Mammary epithelial cell (primary cell): Measurements from ENCODE around the gene COMMD1.

Experiments used
- CTCF ChIP-seq, 2 donors: IDR thresholded peaks in 1 of 2; conservative IDR thresholded peaks in 1 of 2; 2 replicates each; pipeline ENCODE4 v1.5.1; 2011 to 2012; ENCODE audit warnings: inconsistent platforms in 2 of 2, low read length in 2 of 2, mild to moderate bottlenecking in 2 of 2, control low read depth in 1 of 2, low read depth in 1 of 2; ENCODE audit not compliant: insufficient read depth in 1 of 2; ENCODE audit errors: extremely low read depth in 1 of 2
- EZH2 ChIP-seq: IDR thresholded peaks from 2 replicates; pipeline ENCODE4 v1.6.1; 2012; ENCODE audit warnings: low read length, inconsistent platforms, borderline replicate concordance

- TF ChIP-seq CTCF (conservative IDR thresholded peaks at IDR 0.05 in 1 of 2, IDR thresholded peaks at IDR 0.05 in 1 of 2; ENCODE audit: extremely low read depth in 1 of 2, insufficient read depth in 1 of 2, low read depth in 1 of 2, low read length in 2 of 2), result no peak
- no peak for TF ChIP-seq EZH2
Observed at GRCh38 chr2:61988462-61989366, 83.2 kb downstream of the COMMD1 start.
